HG03064 (cell line): Measurements from ENCODE around the gene KRTAP13-2.

ENCODE experiments used
- ATAC-seq: cut with Tn5 transposase; IDR thresholded peaks from one replicate; pipeline ENCODE4 v1.9.1; 2021; ENCODE audit warnings: low read depth; ENCODE audit not compliant: unreplicated experiment

KRTAP13-2 gene, protein sequence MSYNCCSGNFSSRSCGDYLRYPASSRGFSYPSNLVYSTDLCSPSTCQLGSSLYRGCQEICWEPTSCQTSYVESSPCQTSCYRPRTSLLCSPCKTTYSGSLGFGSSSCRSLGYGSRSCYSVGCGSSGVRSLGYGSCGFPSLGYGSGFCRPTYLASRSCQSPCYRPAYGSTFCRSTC

DNA sequence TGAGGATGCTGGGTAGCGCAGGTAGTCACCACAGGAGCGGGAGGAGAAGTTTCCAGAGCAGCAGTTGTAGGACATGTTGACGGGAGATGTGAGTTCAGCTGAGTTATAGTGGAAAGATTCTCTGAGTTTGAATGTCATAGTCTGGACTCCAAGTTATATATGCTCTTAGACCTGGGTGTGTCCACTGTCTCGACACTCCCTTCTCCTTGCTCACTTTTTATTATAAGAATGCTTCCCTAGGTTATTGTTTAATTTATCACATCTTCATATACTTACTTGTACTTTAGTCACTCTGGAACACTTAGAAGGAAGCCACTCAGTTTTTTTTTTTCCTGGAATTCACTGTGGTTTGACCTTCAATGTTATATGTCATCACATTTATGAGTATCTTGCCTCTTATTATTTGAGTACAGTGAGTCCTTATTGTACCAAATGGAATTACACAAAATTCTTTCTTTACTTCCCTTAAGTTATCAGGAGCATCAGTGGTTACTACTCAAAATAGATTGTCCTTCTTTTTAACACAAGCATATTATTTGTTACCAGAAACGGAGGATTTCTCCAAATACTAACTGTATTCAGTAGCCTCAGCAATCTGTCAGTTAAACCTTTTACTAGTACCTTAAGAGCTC is at the start of gene KRTAP13-2:
TSS of gene KRTAP13-2 (minus strand) at position 133 of the 632 bp plus-strand sequence. CDS start at position 75, 58 bp downstream.
- no peak for ATAC-seq

DNA sequence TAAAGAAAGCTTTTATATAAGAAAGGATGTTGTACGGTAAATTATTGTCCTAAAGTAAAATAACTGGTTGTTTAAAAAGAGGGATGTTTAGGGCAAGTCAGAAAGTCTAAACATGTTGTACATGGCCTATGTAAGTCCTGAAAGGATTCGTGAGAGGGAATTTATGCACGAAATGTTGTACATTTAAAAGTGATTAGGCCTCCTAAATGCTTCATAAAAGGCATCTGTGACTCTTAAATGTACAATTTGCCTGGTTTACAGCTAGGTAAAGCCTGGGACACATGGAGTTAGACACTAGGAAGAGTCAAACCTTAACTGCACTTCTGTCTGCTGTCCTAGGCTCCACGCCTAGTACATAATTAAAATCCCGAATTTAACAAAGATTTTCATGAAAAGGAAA is 43.9 kb upstream of the KRTAP13-2 start:
- no peak for ATAC-seq

DNA sequence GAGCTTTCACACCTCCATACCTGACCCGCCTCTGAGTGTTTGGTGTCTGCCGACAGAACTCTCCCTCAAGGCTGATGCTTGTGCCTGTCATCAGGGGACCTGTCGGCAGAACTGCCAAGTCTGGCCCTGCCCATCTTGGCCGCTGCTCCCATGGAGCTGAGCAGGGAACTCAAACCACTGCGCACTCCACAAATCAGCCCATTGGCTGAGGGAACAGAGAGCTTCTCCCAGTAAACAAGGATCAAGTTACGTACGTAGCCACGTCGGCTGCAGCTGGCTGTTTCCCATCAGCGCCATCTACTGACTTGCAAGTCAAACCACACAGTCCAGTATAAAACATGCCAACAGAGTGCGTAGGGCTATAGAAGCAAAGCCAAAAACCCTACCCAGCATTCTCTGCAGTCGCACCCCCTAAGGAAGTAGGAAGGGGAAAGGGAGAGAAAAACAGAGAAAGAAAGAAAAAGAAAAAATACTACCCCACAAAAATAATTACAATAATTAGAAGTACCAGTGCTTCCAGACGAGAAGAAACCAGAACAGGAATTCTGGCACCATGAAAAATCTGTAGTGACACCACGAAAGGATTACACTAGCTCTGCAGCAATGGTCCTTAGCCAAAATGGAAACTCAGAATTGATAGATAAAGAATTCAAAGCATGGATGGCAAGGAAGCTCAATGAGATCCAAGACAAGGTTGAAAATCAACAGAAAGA is 36.9 kb upstream of the KRTAP13-2 start:
- no peak for ATAC-seq

DNA sequence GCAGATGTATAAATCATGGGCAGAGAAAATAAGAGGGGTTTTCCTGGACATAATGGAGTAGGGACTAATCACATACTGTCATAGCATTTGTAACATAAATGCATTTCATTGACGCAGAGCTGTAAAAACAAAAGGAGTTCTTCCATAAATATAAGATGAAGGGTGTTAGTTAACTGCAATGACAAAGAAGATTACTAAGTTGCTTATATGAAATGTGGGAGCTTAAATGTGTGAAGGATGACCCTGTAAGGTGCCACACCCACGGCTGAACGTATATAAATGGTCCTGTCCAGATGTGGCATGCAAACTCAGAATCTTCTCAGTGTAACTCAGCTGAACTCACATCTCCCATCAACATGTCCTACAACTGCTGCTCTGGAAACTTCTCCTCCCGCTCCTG is 23.7 kb upstream of the KRTAP13-2 start, which contains the start of gene KRTAP13-1:
TSS of gene KRTAP13-1 (plus strand) at position 301 of the 400 bp plus-strand sequence. CDS start at position 357, 56 bp downstream.
- ATAC-seq, result no peak

DNA sequence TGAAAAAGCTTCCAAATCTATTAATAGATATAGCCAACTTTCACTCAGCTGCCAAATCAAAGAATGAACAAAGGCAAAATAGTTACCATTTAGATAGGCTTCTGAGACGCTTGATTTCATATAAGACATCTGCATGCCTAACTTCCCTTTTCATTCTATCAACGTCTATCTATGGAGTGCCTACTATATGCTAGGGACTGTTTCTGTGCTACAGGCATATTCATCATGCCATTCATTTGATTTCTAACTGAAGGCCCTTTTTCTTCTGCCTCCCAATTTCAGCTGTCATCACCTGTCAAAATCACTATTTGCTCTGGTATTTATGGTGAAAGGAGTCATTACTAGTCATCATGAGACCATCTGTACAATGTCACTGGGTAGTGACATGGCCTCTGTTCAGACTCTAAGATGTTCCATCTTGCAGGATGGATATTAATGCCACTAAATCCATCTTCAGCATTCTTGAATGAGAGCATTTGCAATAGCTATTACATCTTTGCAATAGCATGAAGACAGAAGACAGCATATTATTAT is 19.5 kb upstream of the KRTAP13-2 start:
- ATAC-seq, result no peak

DNA sequence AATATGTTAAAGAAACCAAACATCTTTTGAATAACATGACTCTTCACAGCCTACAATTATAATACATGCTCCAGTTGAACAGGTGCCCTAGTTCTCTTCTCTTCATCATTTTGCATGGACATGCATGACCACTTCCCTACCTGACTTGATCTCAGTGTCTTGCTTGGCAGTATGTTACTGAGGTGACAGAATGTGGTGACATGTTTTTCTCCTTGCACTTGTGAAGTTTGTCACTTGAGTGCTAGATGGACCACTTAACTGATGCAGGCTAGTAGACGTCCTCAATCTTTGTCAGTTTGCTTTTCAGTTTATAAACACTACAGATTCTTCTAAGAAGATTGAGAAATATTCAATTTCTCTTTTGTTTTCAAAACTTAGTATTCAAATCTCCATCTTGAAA is 10.1 kb upstream of the KRTAP13-2 start:
- ATAC-seq, result no peak

DNA sequence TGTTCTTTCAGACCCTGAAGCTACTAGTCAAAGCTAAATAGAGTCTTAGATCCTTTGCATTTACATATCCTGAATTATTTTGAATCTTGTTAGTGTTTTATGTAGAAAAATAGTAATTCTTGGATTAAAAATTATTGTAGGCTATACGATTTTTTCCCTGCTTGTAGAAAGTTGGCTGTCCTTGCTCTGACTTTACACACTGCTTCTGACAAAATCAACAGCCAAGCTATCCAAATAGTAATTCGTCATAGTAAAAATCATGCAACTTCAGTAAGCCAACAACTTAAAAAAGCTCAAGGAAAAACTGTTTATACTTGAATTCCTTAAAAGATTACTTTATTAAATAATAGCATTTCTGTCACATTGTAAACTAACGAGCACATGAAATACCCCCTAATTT is 16.2 kb downstream of the KRTAP13-2 start:
- ATAC-seq, result no peak

DNA sequence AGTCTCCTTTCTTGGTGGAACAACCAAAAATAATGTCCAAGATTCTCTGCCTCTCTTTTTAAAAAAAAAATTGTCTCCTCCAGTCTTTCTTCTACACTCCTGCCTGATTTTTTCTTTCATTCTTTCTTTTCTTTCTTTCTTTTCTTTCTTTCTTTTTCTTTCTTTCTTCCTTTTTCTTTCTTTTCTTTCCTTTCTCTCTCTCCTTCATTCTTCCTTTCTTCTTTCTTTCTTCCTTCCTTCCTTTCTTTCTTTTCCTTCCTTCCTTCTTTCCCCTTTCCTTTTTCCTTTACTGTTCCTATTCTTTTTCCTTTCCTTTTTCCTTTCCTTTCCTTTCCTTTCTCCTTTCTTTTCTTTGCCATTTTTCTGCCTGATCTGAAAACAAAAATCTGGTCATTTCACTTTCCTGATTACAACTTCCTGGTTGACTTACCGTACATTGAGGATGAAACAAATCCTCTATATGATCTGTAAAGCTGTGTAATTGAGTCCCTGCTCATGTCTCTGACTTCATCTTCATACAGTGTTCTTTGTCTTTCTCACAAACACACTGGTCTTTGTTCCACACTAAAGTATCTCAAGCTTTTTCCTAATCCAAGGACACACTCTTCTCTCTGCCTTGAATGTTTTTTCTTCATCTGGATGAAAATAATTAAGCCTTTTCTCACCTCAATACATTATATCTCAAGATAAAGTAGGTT is 17.6 kb downstream of the KRTAP13-2 start:
- no peak for ATAC-seq

DNA sequence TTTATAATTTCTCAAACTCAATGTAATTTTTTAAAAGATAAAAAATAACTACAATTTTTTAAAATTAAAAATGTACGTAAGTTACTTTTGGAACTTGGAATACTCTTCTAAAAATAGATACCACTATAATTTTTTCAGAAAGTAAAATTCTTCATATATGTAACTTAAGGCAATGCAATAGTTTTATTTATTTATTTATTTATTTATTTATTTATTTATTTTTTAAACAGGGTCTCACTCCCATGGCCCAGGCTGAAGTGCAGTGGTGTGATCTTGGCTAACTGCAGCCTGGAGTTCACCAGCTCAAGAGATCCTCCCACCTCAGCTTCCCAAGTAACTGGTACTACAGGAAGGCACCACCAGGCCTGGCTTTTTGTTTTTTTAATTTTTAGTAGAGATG is 20.5 kb downstream of the KRTAP13-2 start:
- ATAC-seq, result no peak

DNA sequence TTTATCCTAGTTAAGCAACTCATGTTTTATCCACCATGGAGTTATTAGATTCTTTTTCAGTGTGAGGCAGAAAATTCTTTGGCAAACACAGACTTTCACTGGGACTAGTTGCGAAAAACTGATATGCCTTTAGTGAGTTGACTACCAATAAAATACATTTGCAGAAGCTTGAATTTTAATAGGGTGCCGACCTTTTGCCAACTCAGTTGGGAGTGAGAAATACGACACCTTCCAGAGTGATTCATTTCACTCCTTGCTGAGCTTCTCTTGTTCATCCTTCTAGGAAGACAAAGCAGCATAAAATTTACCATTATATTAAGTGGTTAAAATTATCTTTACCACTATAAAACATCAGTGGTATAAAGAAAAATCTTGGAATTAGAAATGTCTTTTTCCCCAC is 22.5 kb downstream of the KRTAP13-2 start:
- ATAC-seq, result no peak

DNA sequence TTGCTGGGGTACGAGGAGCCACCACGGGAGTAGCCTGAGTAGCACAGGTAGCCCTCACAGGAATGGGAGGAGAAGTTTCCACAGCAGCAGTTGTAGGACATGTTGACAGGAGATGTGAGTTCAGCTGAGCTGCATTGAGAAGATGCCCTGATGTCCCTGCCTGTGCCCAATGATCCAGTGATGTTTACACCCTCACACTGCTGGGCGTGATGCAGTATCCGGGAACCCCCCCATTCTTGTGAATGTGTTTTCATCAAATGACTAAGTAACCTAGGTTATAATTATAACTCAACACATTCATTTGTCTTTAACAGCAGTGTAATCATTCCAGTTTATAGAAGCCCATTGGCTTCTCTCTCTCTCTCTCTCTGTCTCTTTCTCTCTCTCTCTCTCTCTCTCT is 23.6 kb downstream of the KRTAP13-2 start, which contains the start of gene KRTAP23-1:
TSS of gene KRTAP23-1 (minus strand) at position 101 of the 400 bp plus-strand sequence. CDS start at position 101, 0 bp downstream.
- no peak for ATAC-seq

DNA sequence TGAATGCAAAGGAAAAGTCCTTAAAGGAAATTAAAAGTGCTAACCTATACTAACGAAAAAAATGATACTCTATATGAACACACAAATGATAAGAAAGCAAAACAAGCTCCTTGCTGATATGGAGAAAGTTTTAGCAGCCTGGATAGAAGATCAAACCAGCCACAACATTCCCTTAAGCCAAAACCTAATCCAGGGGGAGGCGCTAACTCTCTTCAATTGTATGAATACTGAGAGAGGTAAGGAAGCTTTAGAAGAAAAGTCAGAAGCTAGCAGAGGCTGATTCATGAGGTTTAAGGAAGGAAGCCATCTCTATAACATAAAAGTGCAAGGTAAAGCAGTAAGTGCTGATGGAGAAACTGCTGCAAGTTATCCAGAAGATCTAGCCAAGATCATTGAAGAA is 27.1 kb downstream of the KRTAP13-2 start:
- ATAC-seq, result no peak

DNA sequence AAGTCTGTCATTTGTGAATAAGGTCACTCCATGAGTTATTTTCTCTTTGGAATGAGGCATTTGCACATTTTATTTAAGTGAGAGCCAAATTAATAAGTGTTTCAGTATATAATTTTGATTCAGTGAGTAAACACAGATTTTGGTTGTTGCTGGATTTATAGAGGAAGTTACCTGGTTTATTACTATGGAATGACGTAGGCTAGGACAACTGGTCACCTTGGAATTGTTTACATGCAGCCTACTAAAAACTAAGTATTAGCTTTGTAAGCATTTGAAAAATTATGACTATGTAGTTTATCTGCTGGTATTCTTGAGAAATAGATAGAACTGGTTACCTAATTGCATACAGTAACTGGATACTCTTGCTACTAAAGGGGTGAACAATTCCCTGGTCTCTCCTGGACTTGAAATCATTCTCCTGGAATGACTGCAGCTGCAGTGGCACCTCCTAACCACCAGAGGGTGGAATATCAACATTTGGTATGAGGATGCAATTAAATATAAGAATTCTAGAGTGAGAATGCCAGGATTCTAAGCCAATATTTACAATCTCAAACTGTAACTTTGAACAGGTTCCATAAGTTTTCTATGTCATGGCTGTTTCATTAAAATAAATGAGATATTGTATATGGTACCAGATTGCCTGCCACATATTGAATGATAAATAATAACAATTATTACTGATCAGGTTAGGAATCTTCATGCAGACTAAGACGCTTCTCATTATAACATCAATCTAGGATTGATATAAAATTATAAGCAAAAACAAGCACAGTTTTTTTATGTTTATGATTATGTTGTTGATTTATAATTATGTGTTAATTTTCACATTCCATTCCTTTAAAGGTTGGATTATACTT is 31.1 kb downstream of the KRTAP13-2 start:
- ATAC-seq, result no peak

DNA sequence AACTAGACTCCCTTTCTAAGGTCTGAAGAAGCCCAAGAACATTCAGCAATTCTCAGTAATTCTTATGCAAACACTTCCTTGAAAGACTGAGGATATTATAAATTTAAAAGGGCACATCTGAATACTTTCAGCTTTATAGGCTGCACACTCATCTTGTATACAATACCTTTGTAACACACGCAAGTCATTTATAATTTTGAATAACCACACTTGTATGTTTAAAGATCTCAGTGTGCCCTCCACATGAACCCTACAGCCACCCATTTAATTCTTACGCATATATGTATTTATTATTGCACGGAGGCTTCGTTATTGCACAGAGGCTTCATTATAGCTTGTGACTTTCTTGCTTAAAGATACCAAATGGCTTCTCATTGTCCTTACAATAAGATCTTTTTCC is 33.4 kb downstream of the KRTAP13-2 start:
- no peak for ATAC-seq

DNA sequence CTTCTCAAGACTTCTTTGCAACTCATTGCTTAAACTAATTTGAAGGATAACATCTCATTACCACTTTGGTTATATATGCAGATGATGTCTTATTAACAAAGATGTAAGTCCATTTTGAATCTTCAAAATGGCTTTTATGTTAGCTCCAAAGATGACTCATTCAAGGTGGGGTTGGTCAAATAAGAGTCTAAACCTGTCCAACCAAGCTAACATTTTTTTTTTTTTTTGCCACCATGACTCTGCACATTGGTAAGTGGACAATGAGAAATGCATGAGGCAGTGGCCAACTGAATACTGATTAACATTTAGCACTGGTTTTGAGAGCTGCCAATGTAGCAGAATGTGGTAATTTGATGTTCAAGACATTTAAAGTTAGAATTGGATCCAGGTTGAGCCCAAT is 34.3 kb downstream of the KRTAP13-2 start:
- ATAC-seq, result no peak

DNA sequence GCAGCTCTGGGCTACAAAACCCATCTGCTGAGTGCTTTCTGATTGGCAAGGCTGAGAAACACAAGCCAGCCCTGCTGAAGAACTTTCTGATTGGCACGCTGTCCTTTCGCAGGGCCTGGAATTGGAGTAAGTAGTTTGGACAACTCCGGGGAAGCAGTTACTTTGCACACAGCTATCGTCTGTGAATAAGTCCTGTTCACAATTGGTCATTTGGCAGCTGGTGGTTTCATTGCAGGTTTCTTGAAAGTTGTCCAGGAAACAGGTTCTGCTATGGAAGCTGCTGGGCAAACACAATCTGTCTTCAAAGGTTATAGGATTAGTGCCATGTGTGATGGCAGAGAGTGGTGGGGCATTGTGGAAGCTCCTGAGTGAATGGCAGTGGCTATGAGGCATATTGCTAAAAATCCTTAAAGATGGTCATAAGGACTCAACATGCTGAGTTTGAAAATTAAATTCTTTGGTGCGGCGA is 34.8 kb downstream of the KRTAP13-2 start, which contains the start of gene KRTAP27-1:
TSS of gene KRTAP27-1 (minus strand) at position 419 of the 469 bp plus-strand sequence. CDS start at position 393, 26 bp downstream.
- ATAC-seq, result no peak

DNA sequence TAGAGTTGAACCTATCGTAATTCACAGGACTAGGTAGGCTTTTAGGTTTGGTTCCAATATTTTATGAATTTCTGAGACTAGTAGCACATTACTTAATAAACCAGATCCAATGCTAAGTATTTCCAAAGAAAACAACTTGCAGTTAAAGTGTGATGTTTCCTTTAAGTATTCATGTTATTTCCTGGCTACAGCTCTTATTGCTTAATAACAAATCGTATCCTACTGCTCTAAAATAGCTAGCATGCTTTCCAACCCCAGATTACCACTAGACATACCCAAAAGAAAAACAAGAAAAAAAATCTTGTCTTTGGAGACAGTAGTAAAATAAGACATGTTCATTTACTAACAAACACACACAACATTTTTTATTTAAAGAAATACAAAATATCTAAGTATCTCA is 35.5 kb downstream of the KRTAP13-2 start:
- ATAC-seq, result no peak

DNA sequence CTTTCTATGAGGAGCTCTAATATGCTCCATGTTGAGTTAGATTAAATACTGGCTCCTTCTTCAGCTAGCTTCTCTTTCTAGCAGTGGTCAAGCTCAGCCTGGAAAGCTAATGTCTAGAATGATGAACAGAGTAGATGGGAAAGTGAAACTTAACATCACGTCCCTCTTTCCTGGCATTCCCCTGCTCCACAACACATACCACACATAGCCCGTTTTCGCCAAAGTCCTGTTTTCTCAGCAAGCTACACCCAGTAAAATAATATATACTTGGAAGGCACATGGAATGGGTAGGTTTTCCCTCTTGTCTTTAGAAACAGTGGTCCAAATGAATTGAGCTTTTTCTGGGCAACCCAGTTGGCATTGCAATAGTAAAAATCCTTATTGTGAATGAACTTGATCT is 38.3 kb downstream of the KRTAP13-2 start:
- ATAC-seq, result no peak

DNA sequence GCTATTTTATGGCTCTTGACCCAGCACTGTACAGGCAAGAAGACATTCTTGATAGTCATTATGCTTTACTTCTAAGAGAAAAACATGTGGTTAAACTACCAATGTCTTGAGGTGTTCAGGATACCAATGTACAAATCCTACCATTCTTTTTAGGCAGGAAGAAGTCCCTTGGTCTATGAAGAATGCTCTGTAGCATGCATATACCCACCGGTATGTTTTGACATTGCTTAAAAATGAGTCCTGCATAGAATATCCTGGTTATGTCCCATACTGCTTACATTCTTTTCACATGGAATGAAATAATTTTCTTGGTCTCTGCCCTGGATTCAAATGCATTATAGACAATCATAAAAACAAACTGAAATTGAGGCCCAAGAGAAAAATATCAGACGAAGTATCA is 39.4 kb downstream of the KRTAP13-2 start:
- no peak for ATAC-seq
